Measurements from ENCODE around the gene ZNF708.
"Not testable (repeated sequence)": the region's sequence is repeated elsewhere in the genome, so short reads cannot be mapped to it uniquely, and the experiment has no call there.

ZNF708 gene

DNA sequence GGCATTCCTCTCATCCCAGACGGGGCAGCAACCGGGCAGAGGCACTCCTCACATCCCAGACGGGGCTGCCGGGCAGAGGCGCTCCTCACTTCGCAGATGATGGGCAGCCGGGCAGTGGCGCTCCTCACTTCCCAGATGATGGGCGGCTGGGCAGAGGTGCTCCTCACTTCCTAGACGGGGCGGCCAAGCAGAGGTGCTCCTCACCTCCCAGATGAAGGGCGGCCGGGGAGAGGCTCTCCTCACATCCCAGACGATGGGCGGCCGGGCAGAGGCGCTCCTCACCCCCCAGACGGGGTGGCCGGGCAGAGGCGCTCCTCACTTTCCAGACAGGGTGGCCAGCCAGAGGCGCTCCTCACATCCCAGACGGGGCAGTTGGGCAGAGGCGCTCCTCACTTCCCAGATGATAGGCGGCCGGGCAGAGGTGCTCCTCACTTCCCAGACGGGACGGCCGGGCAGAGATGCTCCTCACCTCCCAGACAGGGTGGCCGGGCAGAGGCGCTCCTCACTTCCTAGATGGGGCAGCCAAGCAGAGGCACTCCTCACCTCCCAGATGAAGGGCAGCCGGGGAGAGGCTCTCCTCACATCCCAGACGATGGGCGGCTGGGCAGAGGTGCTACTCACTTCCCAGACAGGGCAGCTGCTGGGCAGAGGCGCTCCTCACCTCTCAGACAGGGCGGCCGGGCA is 68.9 kb downstream of the ZNF708 start:
- no peaks in the 10 kb centered on the region for H3K27me3 ChIP-seq (ENCODE audit: control insufficient read depth, insufficient read depth, low read length)
- no peak overlapping the region for H3K9ac ChIP-seq (ENCODE audit: low read depth, low read length)
- H3K9me3 ChIP-seq (ENCODE audit: control insufficient read depth, insufficient read depth, low read length): peaks cover 63% of the 10 kb centered on the region
- H3K4me3 ChIP-seq (ENCODE audit: low read depth, low read length): no peak overlapping the region
- H3K27ac ChIP-seq (ENCODE audit: low read depth, low read length): no peak overlapping the region
- no peaks in the 10 kb centered on the region for H3K4me1 ChIP-seq (ENCODE audit: control insufficient read depth, insufficient read depth, low read length)
- no peaks in the 10 kb centered on the region for H3K36me3 ChIP-seq (ENCODE audit: control insufficient read depth, insufficient read depth, low read length)

DNA sequence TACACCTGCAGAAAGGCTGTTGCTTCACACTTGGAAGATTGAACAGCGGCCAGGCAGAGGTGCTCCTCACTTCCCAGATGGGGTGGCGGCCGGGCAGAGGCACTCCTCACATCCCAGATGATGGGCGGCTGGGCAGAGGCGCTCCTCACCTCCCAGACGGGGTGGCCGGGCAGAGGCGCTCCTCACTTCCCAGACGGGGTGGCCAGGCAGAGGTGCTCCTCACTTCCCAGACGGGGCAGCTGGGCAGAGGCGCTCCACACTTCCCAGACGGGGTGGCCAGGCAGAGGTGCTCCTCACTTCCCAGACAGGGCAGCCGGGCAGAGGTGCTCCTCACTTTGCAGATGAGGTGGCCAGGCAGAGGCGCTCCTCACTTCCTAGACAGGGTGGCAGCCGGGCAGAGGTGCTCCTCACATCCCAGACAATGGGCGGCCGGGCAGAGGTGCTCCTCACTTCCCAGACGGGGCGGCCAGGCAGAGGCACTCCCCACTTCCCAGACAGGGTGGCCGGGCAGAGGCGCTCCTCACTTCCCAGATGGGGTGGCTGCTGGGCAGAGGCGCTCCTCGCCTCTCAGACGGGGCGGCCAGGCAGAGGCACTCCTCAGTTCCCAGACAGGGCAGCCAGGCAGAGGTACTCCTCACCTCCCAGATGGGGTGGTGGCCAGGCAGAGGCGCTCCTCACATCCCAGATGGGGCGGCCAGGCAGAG is 69.6 kb downstream of the ZNF708 start:
- not testable (repeated sequence) for H3K9ac ChIP-seq (ENCODE audit: low read depth, low read length); H3K36me3 ChIP-seq (ENCODE audit: control insufficient read depth, insufficient read depth, low read length); H3K27me3 ChIP-seq (ENCODE audit: control insufficient read depth, insufficient read depth, low read length); H3K4me3 ChIP-seq (ENCODE audit: low read depth, low read length); H3K27ac ChIP-seq (ENCODE audit: low read depth, low read length); H3K4me1 ChIP-seq (ENCODE audit: control insufficient read depth, insufficient read depth, low read length)
- H3K9me3 ChIP-seq (ENCODE audit: control insufficient read depth, insufficient read depth, low read length): peaks cover 56% of the 10 kb centered on the region

DNA sequence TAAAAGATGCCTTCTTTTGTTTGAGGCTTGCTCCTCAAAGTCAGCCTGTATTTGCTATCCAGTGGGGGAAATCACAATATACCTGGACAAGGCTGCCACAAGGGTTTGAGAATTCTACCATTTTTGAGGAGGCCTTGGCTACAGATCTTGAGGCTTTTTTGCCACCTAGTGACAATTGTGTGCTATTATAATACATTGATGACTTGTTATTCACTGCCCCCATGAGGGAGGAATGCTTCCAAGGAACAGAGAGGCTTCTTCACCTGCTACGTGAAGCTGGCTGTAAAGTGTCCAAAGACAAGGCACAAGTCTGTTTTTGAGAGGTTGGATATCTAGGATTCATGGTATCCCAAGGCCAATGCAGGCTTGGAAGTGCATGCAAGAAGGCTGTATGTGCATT is 72.5 kb downstream of the ZNF708 start:
- Histone ChIP-seq H3K36me3 (ENCODE audit: control insufficient read depth, insufficient read depth, low read length) (no peaks in the 10 kb centered on the region), H3K4me3 (ENCODE audit: low read depth, low read length) (no peak overlapping the region), H3K4me1 (ENCODE audit: control insufficient read depth, insufficient read depth, low read length) (no peaks in the 10 kb centered on the region), H3K9ac (ENCODE audit: low read depth, low read length) (no peak overlapping the region), H3K9me3 (ENCODE audit: control insufficient read depth, insufficient read depth, low read length) (peaks cover 49% of the 10 kb centered on the region), H3K27me3 (ENCODE audit: control insufficient read depth, insufficient read depth, low read length) (no peaks in the 10 kb centered on the region), H3K27ac (ENCODE audit: low read depth, low read length) (no peak overlapping the region)
